K562 (cell line): Measurements from ENCODE around the gene OARD1. TPM values are rescaled to one million over a fixed set of nuclear protein-coding genes. Genes with fewer than 3 reads are reported as not detected.

ENCODE experiments used
- ATAC-seq: fragments of 200-7000 bp; cut with Tn5 transposase; 3 replicates; pipeline ENCODE4 v1.9.1; 2020; ENCODE audit warnings: moderate library complexity
- BruUV-seq: library from RNA; stranded (reverse); fragments of 400-500 nt; replicated peaks from 2 replicates; lab custom pipeline; 2021; lab: Mats Ljungman, UMichigan
- CTCF ChIA-PET: fragments of 300-600 bp; formaldehyde crosslinking; extraction: SDS; loops from one replicate; lab custom pipeline; 2021; ENCODE audit warnings: low intra/inter-chr PET ratio; lab: Yijun Ruan, JAX
- POLR2A ChIA-PET: fragments of 300-600, 350-650 bp; sonication (Branson Sonifier 250); formaldehyde crosslinking; extraction: SDS; loops from one replicate; lab custom pipeline; 2021; ENCODE audit warnings: antibody characterized with exemption, inconsistent platforms; lab: Yijun Ruan, JAX
- DNase-seq, 4 experiments: peaks; one replicate each; pipeline versions ENCODE4 v3.0.0 to v3.0.0-alpha.2; 2011 to 2018; ENCODE audit warnings: low spot score in 3 of 4, mixed read lengths in 3 of 4; ENCODE audit errors: extremely low read depth in 1 of 4
- FAIRE-seq: peaks from 2 replicates; lab custom pipeline; 2011; peaks lifted over from hg19 to GRCh38; lab: Jason Lieb, UNC
- H2AFZ ChIP-seq: 2 replicates; pipeline ENCODE4 v1.6.0; 2011; ENCODE audit warnings: low read depth, low read length, control low read depth, inconsistent platforms
- H3K27ac ChIP-seq: fragments of 200-600 bp; 3 replicates; pipeline ENCODE4 v1.8.0; 2011; ENCODE audit warnings: low read depth, mild to moderate bottlenecking, control low read depth, inconsistent platforms, low read length, moderate library complexity, mixed read lengths; ENCODE audit errors: extremely low read depth
- H3K27me3 ChIP-seq, 2 experiments: fragments of 300-600 bp in 1 of 2; 2 replicates in 1 of 2; 3 replicates in 1 of 2; pipeline versions ENCODE4 v1.6.0 to v1.8.0; 2011; ENCODE audit warnings: inconsistent platforms in 2 of 2, low read length in 2 of 2, mild to moderate bottlenecking in 1 of 2, mixed read lengths in 1 of 2, moderate library complexity in 1 of 2; ENCODE audit not compliant: control insufficient read depth in 2 of 2, insufficient read depth in 2 of 2
- H3K36me3 ChIP-seq: fragments of 300-600 bp; 3 replicates; pipeline ENCODE4 v1.8.0; 2011; ENCODE audit warnings: mild to moderate bottlenecking, low read length, inconsistent platforms; ENCODE audit not compliant: control insufficient read depth, insufficient read depth
- H3K4me1 ChIP-seq, 2 experiments: fragments of 200-600 bp in 1 of 2; replicated peaks in 1 of 2; 2 replicates in 1 of 2; 3 replicates in 1 of 2; pipeline versions ENCODE4 v1.5.1 to v1.8.0; 2011; ENCODE audit warnings: inconsistent platforms in 2 of 2, low read length in 2 of 2, mild to moderate bottlenecking in 1 of 2, mixed read lengths in 1 of 2, moderate library complexity in 1 of 2; ENCODE audit not compliant: control insufficient read depth in 2 of 2, insufficient read depth in 2 of 2
- H3K4me2 ChIP-seq: 2 replicates; pipeline ENCODE4 v1.6.1; 2011; ENCODE audit warnings: low read length, control low read depth, inconsistent platforms, mixed read lengths; ENCODE audit not compliant: insufficient read depth
- H3K4me3 ChIP-seq: fragments of 200-600 bp; sonication (generic), shearing (Covaris generic); 2 replicates; pipeline ENCODE4 v1.5.1; 2016; ENCODE audit warnings: control low read depth, inconsistent platforms
- H3K79me2 ChIP-seq: fragments of 200-600 bp; 3 replicates; pipeline ENCODE4 v1.8.0; 2011; ENCODE audit warnings: low read length, inconsistent platforms; ENCODE audit not compliant: control insufficient read depth, insufficient read depth
- H3K9ac ChIP-seq, 2 experiments: 2 replicates each; pipeline versions ENCODE4 v1.6.0 to v1.6.1; 2011; ENCODE audit warnings: low read depth in 2 of 2, low read length in 2 of 2, control low read depth in 1 of 2, inconsistent platforms in 1 of 2, mild to moderate bottlenecking in 1 of 2, mixed read lengths in 1 of 2; ENCODE audit not compliant: insufficient read depth in 1 of 2
- H3K9me1 ChIP-seq: one replicate; pipeline ENCODE4 v1.6.0; 2011; ENCODE audit warnings: inconsistent platforms, mild to moderate bottlenecking, low read length, moderate library complexity; ENCODE audit not compliant: control insufficient read depth, insufficient read depth
- H3K9me3 ChIP-seq: replicated peaks from 2 replicates; pipeline ENCODE4 v1.5.1; 2011; ENCODE audit warnings: low read depth, low read length, inconsistent platforms; ENCODE audit not compliant: control insufficient read depth, insufficient read depth
- H4K20me1 ChIP-seq: replicated peaks from 2 replicates; pipeline ENCODE4 v1.6.1; 2011; ENCODE audit warnings: low read length, inconsistent platforms, mixed read lengths; ENCODE audit not compliant: control insufficient read depth, insufficient read depth
- CHD2 ChIP-seq: IDR thresholded peaks from 2 replicates; pipeline ENCODE4 v1.6.1; 2011; ENCODE audit warnings: low read depth, low read length
- EZH2 ChIP-seq: IDR thresholded peaks from 2 replicates; pipeline ENCODE4 v1.6.1; 2012; ENCODE audit warnings: low read depth, mild to moderate bottlenecking, inconsistent platforms, low read length, borderline replicate concordance
- POLR2AphosphoS5 ChIP-seq: IDR thresholded peaks from 2 replicates; pipeline ENCODE4 v1.6.1; 2011; ENCODE audit warnings: mild to moderate bottlenecking, low read depth, low read length, moderate library complexity; ENCODE audit not compliant: control insufficient read depth, insufficient read depth
- RB1 ChIP-seq: fragments of 450-650 bp; IDR thresholded peaks from 2 replicates; pipeline ENCODE4 v1.6.1; 2017; ENCODE audit warnings: low read depth, mild to moderate bottlenecking
- SMARCC2 ChIP-seq: fragments of 450-650 bp; IDR thresholded peaks from 2 replicates; pipeline ENCODE4 v1.6.1; 2017; ENCODE audit warnings: antibody characterized with exemption, moderate library complexity, mild to moderate bottlenecking, low read depth
- SMARCE1 ChIP-seq: fragments of 450-650 bp; IDR thresholded peaks from 2 replicates; pipeline ENCODE4 v1.7.1; 2016; ENCODE audit warnings: mild to moderate bottlenecking
- TAF1 ChIP-seq: IDR thresholded peaks from 2 replicates; pipeline ENCODE4 v1.6.1; 2011; ENCODE audit warnings: mild to moderate bottlenecking, low read length, moderate library complexity; ENCODE audit not compliant: insufficient read depth, control insufficient read depth, severe bottlenecking; ENCODE audit errors: extremely low read depth
- TRIM28 ChIP-seq: fragments of 450-650 bp; IDR thresholded peaks from 2 replicates; pipeline ENCODE4 v1.6.1; 2017
- ZBTB2 ChIP-seq: fragments of 450-650 bp; IDR thresholded peaks from 2 replicates; pipeline ENCODE4 v1.6.1; 2016; ENCODE audit warnings: antibody characterized with exemption
- ZBTB5 ChIP-seq: fragments of 450-650 bp; IDR thresholded peaks from 2 replicates; pipeline ENCODE4 v1.6.1; 2017; ENCODE audit warnings: antibody characterized with exemption
- WGBS: fragments of 100-300 bp; shearing (Covaris generic); methylation state at CpG from one replicate; pipeline ENCODE4 v1.1.6; 2016; ENCODE audit warnings: low coverage, mixed read lengths; ENCODE audit not compliant: insufficient coverage; ENCODE audit errors: missing lambda C conversion rate; 5-methylcytosine and 5-hydroxymethylcytosine counted together
- in situ Hi-C: fragments of 300-500 bp; cut with MboI; formaldehyde crosslinking; loops from 4 replicates; pipeline ENCODE4 v1.15.0; 2018; ENCODE audit warnings: inconsistent platforms, mixed read lengths
- intact Hi-C: fragments of 100-400 bp; cut with micrococcal nuclease; formaldehyde crosslinking; loops from 2 replicates; pipeline ENCODE4 v1.14.2; 2022
- polyA plus RNA-seq, 8 experiments: library from polyadenylated mRNA; depleted of rRNA in 4 of 8; stranded (reverse) in 5 of 8; unstranded in 3 of 8; fragments of >200 nt; fragmentation: Nextera tagmentation in 2 of 8; fragmentation: Illumina TruSeq in 1 of 8; extraction: Ambion mirVana in 2 of 8; extraction: Trizol in 1 of 8; gene quantifications; 2 replicates each; pipeline versions ENCODE4 v1.2.1 to v1.2.3, GENCODE V29; 2011 to 2014; ENCODE audit warnings: inconsistent platforms in 1 of 8, missing spikeins in 1 of 8
- total RNA-seq, 7 experiments: library from RNA; depleted of rRNA in 6 of 7; stranded (reverse); fragments of >200 nt in 6 of 7; fragmentation: Illumina TruSeq in 2 of 7; extraction: Trizol in 2 of 7; gene quantifications; 2 replicates each; pipeline versions ENCODE4 v1.2.1 to v1.2.3, GENCODE V29; 2011 to 2021; ENCODE audit warnings: low replicate concordance in 1 of 7

Gene OARD1
- total and polyA plus RNA-seq, 9 of the 15 experiments (the other 6 are each of a cell fraction or from before 2014, with no cell fraction given), result 43.4 to 88.3 (median 61.1) TPM

- H2AFZ ChIP-seq, result no peak within 1 kb of the TSS
- no peak for ATAC-seq
- H3K4me2 ChIP-seq, result no peak within 1 kb of the TSS
- peaks cover 3% of the 10 kb centered on the region for H3K9me1 ChIP-seq
- intact Hi-C loops (no loop called here), in situ Hi-C loops (loop anchor here (25.0 kb wide), 1 partner anchor 1680 kb away; no protein-coding TSS in a partner anchor)
- no peak for DNase-seq
- no peak within 1 kb of the TSS for H3K4me3 ChIP-seq
- peaks cover 7% of the 10 kb centered on the region; the same call in 1 of the 2 replicates for H4K20me1 ChIP-seq
- CTCF ChIA-PET, result no interaction called here
- 44% methylated on average over 10 of the region's 10 CpGs for WGBS
- no TSS peak for BruUV-seq
- H3K27ac ChIP-seq, result no peak within 1 kb of the TSS
- H3K36me3 ChIP-seq, result no peaks in the 10 kb centered on the region
- no peak for FAIRE-seq
- no peaks in the 10 kb centered on the region for H3K9me3 ChIP-seq
- TF ChIP-seq SMARCC2, result no peak
- no peak for TF ChIP-seq ZBTB5
- no peak for TF ChIP-seq POLR2AphosphoS5
- no peak for TF ChIP-seq EZH2
- no peak for TF ChIP-seq TRIM28
- TF ChIP-seq RB1, result no peak
- TF ChIP-seq CHD2, result no peak
- TF ChIP-seq ZBTB2, result no peak
- no peak for TF ChIP-seq TAF1
- TF ChIP-seq SMARCE1, result no peak
- peaks cover 0 to 9% of the 10 kb centered on the region in 2 experiments; a peak in 3 of 5 replicates for H3K4me1 ChIP-seq
- H3K9ac ChIP-seq, result no peak within 1 kb of the TSS
- POLR2A ChIA-PET, result interaction anchor here (0.8 to 3.7 kb wide), 4 partner anchors 8 to 408 kb away, joined by 3 to 11 read pairs (median 5); no protein-coding TSS in a partner anchor
- peaks cover 0 to under 1% of the 10 kb centered on the region in 2 experiments; a peak in 1 of 5 replicates for H3K27me3 ChIP-seq
- H3K79me2 ChIP-seq, result no peaks in the 10 kb centered on the region
Measured at GRCh38 chr6:41042226-41043055, 29.7 kb downstream of the OARD1 start, which contains the start of gene TSPO2. Gene TSPO2 (plus strand): TSS chr6:41042467. CDS start chr6:41042986, 519 bp downstream.
